Measurements from ENCODE around the gene DRG1.

The DRG1 gene, protein sequence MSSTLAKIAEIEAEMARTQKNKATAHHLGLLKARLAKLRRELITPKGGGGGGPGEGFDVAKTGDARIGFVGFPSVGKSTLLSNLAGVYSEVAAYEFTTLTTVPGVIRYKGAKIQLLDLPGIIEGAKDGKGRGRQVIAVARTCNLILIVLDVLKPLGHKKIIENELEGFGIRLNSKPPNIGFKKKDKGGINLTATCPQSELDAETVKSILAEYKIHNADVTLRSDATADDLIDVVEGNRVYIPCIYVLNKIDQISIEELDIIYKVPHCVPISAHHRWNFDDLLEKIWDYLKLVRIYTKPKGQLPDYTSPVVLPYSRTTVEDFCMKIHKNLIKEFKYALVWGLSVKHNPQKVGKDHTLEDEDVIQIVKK

DNA sequence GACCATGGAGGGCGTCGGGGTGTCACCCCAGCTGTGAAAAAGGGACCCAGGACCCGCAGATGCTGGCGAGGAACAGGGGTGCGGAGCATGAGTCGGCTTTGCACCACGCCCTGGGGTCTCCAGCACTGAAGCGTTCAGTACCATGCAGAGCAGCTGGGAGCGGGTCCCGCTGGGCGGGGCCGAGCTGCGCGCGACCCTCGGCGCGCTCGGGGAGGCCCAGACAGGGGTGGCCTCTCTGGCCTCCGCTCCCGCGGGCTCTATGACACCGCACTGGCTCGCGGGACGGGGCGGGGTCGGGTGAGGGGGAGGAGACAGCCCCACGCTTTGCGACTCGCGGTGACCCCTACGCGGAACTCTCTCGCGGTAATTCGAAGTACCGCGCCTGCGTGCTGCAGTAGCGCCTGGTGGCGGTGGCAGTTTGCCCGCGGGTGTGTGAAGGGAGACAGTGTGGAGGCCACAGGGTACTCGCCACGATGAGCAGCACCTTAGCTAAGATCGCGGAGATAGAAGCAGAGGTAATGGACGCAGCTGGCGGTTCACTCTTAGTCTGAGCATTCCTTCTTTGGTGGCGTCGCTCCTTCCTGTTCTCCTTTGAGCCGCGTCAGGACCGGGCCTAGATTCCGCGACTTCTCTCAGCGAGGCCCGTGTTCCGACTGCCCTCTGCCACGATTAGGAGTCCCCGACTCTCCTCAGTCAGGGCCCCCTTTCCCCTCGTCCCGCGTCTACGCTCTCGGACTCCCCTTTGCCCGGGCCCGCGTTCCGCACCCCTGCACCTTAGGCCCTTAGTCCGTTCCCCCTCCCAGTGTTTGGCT lies at the start of gene DRG1:
DRG1 (plus strand) TSS at position 394 of the 812 bp plus-strand sequence; CDS start at position 474, 80 bp downstream.
- TF ChIP-seq, protein P1, sequence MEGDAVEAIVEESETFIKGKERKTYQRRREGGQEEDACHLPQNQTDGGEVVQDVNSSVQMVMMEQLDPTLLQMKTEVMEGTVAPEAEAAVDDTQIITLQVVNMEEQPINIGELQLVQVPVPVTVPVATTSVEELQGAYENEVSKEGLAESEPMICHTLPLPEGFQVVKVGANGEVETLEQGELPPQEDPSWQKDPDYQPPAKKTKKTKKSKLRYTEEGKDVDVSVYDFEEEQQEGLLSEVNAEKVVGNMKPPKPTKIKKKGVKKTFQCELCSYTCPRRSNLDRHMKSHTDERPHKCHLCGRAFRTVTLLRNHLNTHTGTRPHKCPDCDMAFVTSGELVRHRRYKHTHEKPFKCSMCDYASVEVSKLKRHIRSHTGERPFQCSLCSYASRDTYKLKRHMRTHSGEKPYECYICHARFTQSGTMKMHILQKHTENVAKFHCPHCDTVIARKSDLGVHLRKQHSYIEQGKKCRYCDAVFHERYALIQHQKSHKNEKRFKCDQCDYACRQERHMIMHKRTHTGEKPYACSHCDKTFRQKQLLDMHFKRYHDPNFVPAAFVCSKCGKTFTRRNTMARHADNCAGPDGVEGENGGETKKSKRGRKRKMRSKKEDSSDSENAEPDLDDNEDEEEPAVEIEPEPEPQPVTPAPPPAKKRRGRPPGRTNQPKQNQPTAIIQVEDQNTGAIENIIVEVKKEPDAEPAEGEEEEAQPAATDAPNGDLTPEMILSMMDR (IDR thresholded peaks at IDR 0.05; ENCODE audit: control insufficient read depth, insufficient read depth, low read depth, low read length, missing control alignments): no peak
- H3K4me3 ChIP-seq (ENCODE audit: control insufficient read depth, low read depth, low read length): peak within 1 kb of the TSS; percentile 95
- DNase-seq (ENCODE audit: low read depth): peak; percentile 71

DNA sequence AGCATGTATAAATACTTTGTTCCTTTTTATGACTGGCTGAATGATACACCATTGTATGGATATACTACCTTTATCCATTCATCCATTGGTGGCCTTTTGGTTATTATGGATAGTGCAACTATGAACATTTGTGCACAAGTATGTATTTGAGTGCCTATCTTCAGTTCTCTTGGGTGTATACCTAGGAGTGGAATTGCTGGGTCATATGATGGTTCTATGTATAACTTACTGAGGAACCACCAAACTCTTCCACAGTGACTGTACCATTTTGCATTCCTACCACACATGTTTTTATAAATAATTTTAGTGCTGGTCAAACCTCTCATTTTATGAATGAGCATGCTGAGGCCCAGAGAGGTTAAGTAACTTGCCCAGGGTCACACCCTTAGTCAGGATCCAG lies 49.4 kb upstream of the DRG1 start:
- TF ChIP-seq, protein P1 (IDR thresholded peaks at IDR 0.05; ENCODE audit: control insufficient read depth, insufficient read depth, low read depth, low read length, missing control alignments): no peak
- no peak overlapping the region for H3K4me3 ChIP-seq (ENCODE audit: control insufficient read depth, low read depth, low read length)
- DNase-seq (ENCODE audit: low read depth): no peak

DNA sequence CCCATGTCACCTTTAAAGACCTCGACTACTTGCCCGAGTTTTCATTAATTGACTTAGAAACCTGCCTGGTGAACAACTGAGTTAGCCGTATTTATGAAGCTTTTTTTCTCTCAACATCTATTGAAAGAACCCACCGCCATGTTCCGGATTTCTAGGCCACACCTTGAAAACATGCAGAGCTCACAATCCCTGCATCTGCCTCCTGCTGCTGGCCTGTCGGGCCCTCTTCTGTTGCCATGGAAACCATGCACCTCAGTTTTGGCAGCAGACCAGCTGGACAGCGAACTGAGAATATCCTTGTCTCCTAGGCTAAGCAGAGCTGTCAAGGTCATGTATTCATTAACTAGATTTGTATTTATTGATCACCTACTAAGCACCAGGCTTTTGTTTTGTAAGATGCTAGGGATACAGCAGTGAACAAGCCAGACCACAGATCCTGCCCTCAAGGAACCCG lies 49.0 kb upstream of the DRG1 start:
- DNase-seq (ENCODE audit: low read depth): no peak
- H3K4me3 ChIP-seq (ENCODE audit: control insufficient read depth, low read depth, low read length): no peak overlapping the region
- TF ChIP-seq, protein P1 (IDR thresholded peaks at IDR 0.05; ENCODE audit: control insufficient read depth, insufficient read depth, low read depth, low read length, missing control alignments): no peak

DNA sequence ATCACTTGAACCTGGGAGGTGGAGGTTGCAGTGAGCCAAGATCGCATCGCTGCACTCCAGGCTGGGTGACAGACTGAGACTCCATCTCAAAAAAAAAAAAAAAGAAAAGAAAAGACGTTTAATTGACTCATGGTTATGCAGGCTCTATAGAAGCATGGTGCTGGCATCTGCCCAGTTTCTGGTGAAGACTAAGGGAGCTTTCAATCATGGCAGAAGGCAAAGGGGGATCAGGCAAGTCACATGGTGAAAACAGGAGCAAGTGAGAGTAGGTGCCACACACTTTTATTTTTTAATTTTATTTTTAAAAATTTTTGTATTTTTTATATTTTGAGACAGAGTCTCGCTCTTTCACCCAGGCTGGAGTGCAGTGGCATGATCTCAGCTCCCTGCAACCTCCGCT lies 44.9 kb upstream of the DRG1 start:
- TF ChIP-seq, protein P1 (IDR thresholded peaks at IDR 0.05; ENCODE audit: control insufficient read depth, insufficient read depth, low read depth, low read length, missing control alignments): no peak
- H3K4me3 ChIP-seq (ENCODE audit: control insufficient read depth, low read depth, low read length): no peak overlapping the region
- no peak for DNase-seq (ENCODE audit: low read depth)

DNA sequence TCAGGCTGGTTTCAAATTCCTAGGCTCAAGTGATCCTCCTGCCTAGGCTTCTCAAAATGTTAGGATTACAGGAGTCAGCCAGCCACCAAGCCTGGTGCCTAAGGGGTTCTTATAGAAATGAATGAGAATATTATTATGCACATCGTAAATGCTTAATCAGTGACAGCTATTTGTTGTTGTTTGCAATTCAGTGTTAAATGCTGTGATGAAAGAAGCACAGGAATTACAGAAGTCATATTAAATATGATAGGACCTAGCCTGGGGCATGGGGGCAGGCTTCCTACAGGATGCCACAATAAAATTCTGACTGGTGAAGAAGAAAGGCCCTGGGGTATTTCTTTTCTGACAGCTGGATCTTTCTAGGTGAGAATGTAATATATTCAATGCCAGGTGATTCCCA lies 39.4 kb upstream of the DRG1 start:
- no peak for DNase-seq (ENCODE audit: low read depth)
- TF ChIP-seq, protein P1 (IDR thresholded peaks at IDR 0.05; ENCODE audit: control insufficient read depth, insufficient read depth, low read depth, low read length, missing control alignments): no peak
- H3K4me3 ChIP-seq (ENCODE audit: control insufficient read depth, low read depth, low read length): no peak overlapping the region

DNA sequence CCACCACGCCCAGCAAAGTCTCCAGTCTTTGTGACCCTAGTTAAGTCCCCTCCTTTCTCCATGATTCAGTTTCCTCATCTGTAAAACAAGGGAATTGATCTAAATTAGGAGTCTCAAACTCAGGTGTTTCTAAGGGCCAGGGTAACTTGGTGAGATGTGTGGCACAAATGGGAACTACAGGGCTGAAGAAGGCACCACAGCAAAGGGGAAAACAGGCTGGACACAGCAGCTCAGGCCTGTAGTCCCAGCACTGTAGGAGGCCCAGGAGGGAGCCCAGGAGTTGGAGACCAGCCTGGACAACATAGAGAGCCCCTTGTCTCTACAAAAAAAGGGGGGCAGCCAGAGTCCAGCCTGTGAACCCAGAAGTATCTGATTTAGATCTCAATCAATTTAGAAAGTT lies 37.7 kb upstream of the DRG1 start:
- no peak overlapping the region for H3K4me3 ChIP-seq (ENCODE audit: control insufficient read depth, low read depth, low read length)
- TF ChIP-seq, protein P1 (IDR thresholded peaks at IDR 0.05; ENCODE audit: control insufficient read depth, insufficient read depth, low read depth, low read length, missing control alignments): no peak
- DNase-seq (ENCODE audit: low read depth): no peak
